Measurements from ENCODE around the gene RGS16.

RGS16 gene

DNA sequence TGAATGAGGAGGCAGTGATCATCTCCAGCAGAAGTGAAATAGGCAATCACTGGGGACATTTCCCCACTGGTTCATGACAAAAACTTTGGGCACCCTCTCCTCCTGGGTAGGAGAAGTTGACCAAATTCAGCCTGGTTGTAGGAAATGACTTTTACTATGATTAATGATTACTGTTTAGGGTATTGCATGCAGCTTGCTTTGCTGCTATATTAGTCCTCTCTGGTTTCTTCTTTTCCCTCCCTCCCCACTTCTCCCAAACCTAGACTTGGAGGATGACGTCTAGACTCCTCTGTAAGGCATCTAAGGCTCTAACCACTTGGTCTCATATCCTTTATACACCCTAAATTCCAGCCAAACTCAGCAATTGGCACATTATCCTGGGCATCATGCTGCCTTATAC, 3.4 kb upstream of the RGS16 start:
- DNase-seq: no peak

DNA sequence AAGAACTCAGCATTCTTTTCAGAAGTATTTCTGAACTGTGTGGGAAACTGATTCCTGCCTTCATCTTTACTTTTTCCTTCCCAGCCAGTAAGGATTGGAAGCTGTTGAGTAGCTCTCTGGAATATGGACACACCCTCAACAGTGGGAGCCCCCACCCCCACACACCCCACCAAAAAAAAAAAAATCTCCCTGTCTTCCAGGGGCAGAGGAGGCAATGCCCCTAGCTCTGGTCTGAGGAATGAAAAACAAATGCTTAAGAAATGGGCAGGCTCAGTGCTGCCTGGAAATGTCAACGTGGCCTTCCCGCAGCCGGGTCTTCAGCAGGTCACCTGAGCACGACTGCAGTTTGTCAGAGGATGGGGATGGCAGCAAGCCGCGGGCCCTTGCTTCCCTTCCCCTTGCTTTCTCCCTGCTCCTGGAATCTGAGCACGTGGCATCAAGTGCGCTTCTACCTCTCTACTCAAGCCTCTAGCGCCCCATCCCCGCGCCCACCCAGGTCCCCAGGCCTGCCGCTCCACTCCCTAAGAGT, 479 bp downstream of the RGS16 start:
- no peak for DNase-seq

DNA sequence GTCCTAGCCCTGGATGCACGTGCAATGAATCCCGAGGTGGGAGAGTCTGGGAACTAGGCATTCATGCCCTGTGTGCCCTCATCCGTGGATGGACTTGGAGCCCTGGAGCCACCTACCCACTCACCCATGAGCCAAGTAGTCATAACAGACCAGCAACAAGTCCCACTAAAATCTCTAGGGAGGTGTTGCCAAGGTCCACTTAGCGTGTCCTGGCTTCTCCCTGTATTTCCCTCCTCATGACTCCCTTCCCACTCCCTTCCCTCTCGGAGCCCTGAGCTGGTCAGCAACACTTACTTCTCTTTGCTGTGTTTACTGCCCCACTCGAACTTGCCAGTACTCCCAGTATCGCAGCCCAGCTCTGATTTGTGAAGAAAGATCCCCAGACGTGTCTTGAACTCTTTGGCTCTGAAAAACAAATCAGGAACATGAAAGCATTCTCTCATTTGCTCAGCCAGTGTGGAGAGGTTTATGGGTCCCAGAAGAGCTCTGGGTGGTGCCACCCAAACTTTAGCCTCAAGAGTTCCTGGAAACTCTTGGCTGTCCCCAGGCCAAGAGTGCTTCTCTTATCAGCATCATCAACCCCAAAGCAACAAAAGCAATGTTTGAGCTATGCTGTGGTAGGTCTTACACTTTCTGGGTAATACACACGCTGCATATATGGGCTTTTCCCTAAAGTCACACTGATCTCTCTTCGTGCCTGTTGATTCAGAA, 1.1 kb downstream of the RGS16 start:
- no peak for DNase-seq

DNA sequence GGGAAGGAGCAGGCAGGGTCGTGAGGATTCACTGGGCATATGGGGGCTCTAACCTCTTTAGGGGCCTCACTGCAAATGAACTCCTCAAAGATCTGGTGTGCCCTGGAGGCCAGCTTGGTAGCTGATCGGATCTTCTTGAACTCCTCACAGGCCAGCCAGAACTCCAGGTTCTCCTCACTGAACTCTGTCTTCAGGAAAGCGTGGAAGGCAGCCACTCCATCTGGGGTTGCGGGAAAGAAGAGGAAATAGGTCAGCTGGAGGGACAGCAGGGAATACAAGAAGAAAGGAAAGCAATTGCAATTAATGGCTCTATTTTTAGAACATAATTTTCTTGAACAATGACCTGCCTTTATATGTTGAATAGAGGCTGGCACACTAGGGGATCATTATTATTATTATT, 2.3 kb downstream of the RGS16 start:
- DNase-seq: no peak

DNA sequence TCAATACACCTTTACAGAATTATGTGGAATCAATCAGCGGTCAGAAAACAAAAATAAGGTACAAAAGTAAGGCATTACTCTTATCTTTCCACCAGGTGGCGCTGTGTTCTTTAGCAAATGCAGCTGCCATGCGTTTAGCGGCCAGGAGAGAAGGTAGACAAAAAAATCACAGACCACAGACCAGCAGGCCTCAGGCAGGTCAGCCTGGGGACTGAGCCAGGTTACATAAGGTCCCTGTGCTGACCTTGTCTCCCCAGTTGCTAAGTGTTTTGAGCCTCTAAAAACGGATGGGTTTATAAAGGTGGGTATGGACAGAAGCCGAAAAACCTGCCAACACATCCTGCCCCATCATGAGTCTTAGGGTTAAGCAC, 2.8 kb downstream of the RGS16 start:
- DNase-seq: peak; percentile 16 to 85

DNA sequence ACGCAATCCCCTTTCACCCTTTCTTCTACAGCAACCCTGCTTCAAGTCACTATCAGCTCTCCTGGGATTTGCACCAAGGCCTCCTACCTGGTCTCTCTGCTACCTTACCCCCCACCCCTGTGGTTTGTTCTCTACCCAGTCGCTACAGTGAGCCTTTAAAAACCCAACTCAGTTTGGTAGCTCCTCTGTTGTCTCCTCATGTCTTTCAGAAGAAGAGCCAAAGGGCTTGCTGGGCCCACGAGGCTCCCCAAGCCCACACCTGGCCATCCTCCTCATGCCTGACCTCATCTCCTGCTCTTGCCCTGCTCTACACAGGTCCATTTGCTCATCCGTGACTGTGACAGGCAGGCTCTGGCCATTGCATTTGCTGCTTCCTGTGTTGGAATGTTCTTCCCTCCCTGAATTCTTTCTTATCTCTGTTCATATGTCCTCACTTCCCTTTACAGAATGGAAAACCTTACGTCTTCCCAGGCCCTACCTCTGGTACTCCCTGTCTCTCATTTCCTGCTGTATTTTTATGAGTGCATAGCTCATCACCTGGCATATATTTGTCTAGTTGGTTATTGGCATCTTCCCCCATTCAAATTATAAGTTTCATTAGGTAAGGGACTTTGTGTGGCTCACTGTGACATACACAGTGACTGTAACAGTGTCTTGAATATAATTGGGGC, 3.3 kb downstream of the RGS16 start:
- DNase-seq: no peak

DNA sequence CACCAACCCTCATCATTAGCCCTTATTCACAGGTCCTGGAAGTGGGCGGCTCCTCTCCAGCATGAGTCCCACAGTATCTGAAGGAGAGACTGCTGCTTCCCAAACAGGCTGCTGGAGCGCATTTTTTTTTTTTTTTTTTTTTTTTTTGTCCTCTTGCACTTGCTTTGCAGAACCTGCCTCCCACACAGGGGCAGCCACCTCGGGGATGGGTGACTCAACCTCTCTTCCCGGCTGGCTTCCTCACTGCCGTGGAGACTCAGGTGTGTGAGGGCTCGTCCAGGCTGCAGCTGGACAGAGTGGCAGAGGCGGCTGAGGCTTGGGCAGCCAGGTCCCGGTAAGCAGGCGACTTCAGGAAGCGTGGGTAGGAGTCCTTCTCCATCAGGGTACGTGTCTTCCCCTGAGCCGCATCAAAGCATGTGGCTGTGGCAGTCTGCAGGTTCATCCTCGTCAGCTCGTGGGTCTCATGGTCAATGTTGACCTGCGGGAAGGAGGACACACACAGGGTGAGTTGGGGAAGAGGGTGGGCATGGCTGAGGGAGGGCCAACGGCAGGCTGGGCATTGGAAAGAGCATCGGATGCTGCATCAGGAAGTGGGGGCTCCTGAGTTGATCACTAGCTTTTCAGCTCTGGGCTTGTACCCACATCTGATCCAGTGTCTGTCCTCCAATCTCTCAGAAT, 4.0 kb downstream of the RGS16 start:
- no peak for DNase-seq

DNA sequence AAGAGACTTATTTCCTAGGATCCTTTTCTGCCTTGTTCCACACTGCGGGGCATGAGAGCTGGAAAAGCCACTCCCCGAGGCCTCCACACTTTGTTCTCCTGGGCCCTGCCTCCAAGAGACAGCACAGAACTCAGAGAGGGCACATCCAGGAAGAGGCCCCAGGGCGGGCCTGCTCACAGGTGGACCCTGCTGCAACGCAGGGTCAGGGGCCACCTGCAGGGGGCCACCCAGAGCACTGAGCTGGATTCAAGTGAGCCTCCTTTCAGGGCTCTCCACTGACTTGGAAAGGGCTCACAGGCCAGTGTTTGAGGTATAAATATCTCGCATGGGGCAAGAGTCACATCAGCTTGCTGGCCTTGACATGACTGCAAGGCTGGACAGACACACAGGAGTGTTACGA, 4.8 kb downstream of the RGS16 start:
- DNase-seq: no peak

DNA sequence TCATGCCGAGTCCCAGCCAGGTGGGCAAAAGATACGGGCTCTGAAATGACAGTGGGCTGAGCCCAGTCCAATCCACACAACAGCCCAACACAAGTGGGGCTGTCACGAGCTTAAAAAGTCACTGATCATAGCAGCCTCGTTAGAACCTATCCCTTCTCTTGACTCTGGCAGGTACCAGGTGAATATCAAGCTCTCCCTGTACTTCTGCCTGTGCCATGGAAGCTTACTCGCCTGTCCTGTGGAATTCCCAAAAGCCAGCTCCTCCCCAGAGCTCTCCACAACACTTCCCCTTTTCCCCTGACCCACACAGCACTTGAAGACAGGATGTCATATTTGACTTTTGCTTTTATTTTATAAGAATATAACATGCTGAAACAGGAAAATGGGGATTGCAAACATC, 5.9 kb downstream of the RGS16 start:
- DNase-seq: no peak

DNA sequence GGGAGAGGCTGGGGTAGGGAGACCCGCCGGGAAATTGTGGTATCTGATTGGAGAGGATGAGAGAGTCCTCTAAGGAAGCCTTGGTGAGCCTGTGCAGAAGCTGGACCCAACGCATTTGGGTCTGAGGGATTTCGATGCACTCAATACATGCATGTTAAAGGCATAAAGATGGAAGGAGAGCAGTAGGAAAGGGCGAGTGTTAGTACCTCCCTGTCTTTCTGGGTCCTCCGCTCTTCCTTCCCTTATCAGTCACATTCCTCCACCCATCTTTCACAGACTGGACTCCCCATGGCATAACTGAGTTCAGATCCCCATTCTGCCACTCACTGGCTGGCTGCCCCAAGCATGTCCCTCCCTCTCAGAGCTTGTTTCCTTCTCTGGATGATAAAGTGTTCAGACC, 7.3 kb downstream of the RGS16 start:
- no peak for DNase-seq

DNA sequence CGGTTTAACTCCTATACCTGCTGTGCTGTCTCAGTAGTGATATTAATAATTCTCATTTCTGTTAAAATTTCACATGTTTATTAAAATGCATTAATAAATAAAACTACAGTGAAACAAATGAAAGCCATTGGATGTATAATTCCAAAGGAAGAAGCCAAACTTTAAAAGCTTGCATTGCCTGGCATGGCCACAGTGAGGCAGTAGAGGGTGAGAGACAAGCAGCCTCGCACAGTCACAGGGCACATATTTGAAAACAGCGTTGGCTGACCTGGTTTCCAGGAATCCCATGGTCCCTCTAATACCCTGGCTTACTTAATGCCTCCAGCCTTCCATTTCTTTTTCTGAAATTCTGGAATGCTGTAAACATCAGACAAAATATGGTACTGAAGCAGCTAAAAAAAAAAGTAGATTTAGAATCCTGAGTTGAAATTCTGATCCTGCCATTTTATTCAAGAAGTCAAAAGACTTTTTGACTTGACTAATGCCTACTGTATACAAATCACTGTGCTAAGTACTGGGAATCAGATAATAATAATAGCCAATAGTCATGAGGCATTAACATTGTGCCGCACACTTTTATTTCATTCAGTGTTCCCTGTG, 8.4 kb downstream of the RGS16 start:
- no peak for DNase-seq

DNA sequence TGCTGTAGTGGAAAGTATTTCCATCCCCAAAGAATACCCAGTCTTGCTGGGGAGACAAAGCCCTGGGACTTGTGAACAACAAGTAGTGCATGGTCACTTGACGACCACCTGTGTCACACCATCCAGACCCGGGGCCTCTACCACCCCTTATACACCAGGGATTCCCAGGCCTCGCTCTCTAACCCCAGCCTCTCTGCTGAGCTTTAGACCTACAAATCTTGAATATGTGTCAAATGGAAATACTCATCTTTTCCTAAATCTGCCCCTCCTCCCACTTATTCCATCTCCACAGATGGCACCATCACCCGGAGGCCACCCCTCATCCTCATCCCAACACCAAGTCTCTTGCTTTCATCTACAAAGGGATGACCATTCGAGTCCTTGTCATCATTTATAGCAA, 14.3 kb downstream of the RGS16 start:
- no peak for DNase-seq

DNA sequence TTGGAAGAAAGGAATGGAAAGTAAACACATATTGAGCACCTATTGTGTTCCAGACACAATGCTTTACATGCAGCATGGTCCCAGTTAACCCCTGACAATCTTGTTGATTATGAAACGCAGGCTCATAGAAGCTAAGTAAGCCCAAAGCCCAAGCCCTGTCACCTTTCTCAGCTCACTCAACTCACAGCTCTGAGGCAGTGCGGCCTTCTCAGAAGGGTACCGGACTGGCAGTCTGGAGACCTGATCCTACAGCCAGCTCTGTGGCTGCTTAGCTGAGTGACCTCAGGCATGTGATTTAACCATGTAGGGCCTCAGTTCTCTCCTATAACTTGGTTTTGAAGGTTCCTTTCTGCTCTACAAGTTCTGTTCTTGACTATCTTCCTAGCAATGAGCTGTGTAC, 14.7 kb downstream of the RGS16 start:
- no peak for DNase-seq

DNA sequence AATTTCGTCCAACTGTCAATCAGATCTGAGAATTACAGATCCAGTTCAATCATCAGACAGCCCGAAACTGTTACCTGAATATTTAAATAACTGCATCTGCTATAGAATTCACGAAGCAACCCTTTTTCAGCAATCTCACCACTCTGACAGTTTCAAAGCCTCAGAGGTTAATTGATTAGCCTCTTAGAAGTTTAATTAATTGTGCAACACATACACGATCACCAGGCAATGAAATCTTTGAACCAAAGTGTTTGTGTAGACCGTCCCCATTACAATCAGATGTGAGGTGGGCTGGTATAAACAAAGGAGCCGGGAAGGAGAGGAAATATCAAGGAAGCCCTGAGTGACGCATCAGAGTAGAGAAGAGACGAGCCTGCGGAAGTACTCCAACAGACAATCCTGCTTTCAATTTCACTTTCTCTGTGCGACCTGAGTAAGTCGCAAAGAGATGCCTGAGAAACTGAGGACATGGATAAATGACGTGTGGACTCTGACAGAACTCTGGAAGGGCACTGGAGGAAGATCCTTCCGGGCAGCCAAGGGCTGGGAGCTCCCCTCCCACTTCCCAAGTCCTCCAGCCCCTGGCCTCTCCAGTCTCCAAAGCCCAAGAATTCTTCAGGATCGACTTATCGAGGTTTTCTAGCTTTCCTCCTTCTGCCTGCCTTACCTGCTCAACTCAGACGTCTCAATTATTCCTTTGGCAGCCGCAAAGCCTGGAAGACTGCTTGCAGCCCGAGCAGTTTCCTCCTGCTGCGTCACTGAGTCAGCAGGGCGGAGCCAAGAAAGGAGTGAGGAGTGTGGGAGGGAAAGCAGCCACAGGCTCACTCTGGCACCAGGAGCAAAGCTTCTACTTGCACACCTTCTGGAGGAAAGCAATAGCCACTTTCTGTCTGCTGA, 15.4 kb downstream of the RGS16 start, which contains the start of gene RNASEL:
RNASEL (minus strand) TSS at position 757 of the 897 bp plus-strand sequence. CDS start 2,450 bp downstream, outside the sequence.
- no peak for DNase-seq

DNA sequence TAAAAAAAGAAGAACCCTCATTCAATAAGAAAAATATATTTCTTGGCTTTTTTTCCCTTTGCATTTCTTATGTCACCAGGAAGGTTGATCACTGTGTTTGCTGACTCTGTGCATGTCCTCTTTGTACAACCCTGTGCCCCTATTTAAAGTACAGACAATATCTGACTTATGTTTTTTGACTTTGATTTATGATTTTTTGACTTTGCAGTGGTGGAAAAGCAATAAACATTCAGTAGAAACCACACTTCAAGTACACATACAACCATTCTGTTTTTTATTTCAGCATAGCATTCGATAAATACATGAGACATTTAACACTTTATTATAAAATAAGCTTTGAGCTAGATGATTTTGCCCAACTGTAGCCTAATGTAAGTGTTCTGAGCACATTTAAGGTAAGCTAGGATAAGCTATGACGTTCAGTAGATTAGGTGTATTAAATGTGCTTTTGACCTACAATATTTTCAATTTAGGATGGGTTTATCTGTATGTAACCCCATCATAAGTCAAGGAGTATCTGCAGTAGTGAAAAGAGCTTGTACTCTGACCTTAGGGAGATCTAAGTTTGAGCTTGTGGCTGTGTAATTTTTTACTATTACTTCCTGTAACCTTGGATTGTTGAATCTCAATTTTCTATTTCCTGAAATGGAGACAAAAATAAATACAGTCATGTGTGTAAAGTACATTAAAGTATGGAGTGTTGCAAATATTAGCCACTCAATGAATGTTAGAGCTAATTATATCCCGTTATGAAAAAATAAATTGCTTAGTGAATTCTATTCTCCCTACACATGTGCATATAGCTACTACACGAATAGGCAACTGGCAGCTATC, 16.3 kb downstream of the RGS16 start:
- DNase-seq: no peak

DNA sequence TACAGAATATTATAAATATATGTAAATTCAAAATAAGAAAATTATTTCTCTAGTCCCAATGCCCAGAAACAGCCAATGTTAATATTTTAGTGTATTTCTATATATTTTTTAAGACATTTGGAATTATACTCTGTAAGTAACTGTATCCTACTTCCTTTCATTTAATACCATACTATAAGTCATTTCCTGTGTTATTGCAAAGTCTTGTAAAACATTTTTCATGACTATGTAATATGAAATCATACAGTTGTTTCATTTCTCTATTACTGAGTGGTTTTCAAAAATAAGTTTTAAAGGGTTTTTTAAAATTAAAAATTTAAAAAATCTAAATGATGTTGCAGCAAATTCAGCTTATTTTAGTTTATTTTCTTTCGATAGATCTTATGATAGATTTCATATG, 17.1 kb downstream of the RGS16 start:
- no peak for DNase-seq

DNA sequence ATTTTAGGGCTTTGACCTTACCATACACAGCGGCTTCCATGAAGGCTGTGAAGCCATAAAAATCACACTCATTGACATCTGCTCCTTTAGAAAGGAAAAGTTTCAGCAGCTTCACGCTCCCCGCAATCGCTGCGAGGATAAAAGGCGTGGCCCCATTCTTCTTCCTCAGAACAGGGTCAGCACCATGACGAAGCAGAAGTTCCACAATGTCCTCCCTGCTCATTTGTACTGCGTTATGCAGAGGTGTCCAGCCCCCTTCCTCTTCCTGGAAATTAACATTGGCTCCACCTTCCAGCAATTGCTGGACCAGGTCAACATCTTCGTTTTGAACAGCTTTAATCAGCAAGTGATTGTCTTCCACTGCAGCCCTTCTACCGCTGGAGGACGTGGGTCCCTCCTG, 17.8 kb downstream of the RGS16 start:
- no peak for DNase-seq

DNA sequence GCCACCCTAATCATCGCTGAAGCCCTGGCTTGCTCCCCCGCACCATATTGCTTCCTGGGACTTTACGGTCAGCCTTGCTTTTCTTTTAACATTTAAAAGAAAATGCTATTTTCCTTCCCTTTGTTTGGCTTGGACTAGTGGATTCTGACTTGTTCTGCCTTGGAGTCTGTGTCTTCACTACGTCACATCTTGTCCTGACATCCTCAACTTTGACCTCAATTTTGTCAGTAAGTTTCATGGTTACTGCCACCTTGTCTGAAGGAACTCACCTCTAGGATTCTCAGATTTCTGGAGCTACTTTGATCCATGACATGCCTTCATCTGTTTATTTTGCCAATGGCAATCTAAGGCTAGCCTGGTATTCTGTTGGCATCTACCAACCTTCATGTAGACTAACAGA, 19.4 kb downstream of the RGS16 start:
- DNase-seq: no peak

DNA sequence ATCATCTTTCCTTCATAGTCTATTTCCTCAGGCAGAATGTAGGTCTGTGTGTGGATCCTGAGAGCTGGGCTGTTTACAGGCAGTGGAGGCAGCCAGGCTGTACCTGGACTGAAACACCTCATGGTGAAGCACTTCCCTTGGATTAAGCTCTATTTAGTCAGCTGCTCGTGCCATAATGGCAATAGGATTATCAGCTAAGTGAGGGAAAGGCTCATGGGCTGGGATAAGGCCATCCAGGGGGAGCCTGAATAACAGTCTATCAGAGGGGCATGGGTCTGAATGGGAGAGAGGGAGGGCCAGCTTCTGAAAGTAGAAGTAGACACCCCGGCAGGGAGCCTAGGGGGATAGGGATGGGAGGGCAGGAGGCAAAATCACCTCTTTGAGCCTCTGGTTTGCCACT, 23.5 kb downstream of the RGS16 start:
- no peak for DNase-seq

DNA sequence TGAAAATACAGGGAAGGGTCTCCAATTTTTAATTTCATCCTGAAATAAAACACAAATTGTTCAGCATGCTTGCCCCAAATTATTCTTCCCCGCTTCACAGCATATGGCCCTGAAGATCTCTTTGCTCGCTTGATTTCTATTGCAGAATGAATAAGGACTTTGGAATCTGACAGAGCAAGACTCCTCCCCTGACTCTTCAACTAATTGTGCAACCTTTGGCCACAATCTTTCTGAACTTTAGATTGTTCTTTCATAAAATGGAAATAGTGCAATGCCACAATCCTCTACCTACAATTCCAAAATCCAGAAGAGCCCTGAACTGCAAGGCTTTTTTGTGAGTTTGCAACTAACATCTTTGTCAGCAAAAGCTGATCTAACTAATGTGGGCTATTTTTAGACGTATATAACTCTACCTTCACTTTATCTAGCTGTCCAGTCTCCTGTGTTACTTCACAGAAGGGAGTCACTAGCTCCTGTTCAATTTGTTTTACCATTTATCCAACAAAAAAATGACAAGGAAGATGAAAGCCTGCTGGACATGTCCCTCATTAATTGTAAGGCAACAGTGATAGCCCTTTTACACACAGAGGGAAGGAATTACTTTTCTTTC, 28.5 kb downstream of the RGS16 start:
- DNase-seq: no peak

DNA sequence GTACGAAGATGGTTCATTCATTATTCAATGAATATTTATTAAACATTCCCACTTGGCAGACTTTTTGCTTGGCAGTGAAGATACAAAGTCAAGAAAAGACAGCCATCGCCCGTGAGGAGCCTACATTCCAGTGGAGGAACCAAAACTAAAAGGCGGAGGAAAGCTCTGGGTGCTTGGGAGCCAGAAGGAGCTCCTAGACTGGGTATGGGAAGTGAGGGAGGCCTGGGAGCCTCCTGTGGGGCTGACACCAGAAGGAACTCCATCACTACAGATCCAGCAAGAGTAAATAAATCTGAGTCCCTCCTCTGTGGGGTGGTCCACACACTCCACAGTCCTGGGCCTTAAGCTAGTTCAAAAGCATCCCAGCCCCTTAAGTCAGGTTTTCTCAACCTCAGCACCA, 30.0 kb downstream of the RGS16 start:
- DNase-seq: no peak
